DMS114 treated with DMSO at 0.1 percent for 48 hours (cell line): Measurements from ENCODE around the gene CPE.

ENCODE experiments used
- DNase-seq: peaks from one replicate; lab custom pipeline; 2025; ENCODE audit not compliant: unreplicated experiment; lab: John Stamatoyannopoulos, UW

CPE gene

GRCh38 chr4:165505958-165506837, 127.4 kb downstream of the CPE start:
- no peak for DNase-seq

- DNase-seq: no peak
These were observed 128.0 kb downstream of the CPE start for GRCh38 chr4:165506849-165507248.

- no peak for DNase-seq
These were observed 128.6 kb downstream of the CPE start for GRCh38 chr4:165507381-165507780.

GRCh38 chr4:165508372-165509120, 129.7 kb downstream of the CPE start:
- DNase-seq: no peak

GRCh38 chr4:165512424-165512823, 133.6 kb downstream of the CPE start:
- DNase-seq: no peak

GRCh38 chr4:165514739-165515138, 135.9 kb downstream of the CPE start:
- no peak for DNase-seq

- DNase-seq: no peak
These were observed 136.4 kb downstream of the CPE start for GRCh38 chr4:165515201-165515600.

GRCh38 chr4:165516281-165516833, 137.5 kb downstream of the CPE start:
- DNase-seq: no peak

- DNase-seq: no peak
These were observed 138.4 kb downstream of the CPE start for GRCh38 chr4:165517216-165517615.

- DNase-seq: no peak
These were observed 139.3 kb downstream of the CPE start for GRCh38 chr4:165518024-165518616.

GRCh38 chr4:165518686-165519085, 139.9 kb downstream of the CPE start:
- DNase-seq: no peak

GRCh38 chr4:165519591-165519990, 140.8 kb downstream of the CPE start:
- DNase-seq: no peak

- no peak for DNase-seq
These were observed 141.3 kb downstream of the CPE start for GRCh38 chr4:165520086-165520485.

- no peak for DNase-seq
These were observed 143.2 kb downstream of the CPE start for GRCh38 chr4:165522050-165522449.

- no peak for DNase-seq
These were observed 145.9 kb downstream of the CPE start for GRCh38 chr4:165524532-165525190.

- no peak for DNase-seq
These were observed 154.2 kb downstream of the CPE start for GRCh38 chr4:165532976-165533375.

- DNase-seq: peak; percentile 39
These were observed 158.3 kb downstream of the CPE start for GRCh38 chr4:165537028-165537648.

- no peak for DNase-seq
These were observed 161.0 kb downstream of the CPE start for GRCh38 chr4:165539801-165540200.

- DNase-seq: no peak
These were observed 161.5 kb downstream of the CPE start for GRCh38 chr4:165540206-165540830.

GRCh38 chr4:165541851-165542459, 163.1 kb downstream of the CPE start:
- no peak for DNase-seq
